Activated T-helper 1 cell treated with anti-CD3 and anti-CD28 coated beads, Interleukin-2, amount 50 U/mL, for 16 hours (primary cell): ENCODE results near the gene GLRX3.

Experiments
- DNase-seq, 2 donors: peaks; one replicate each; pipeline ENCODE4 v3.0.0-alpha.2; 2020; ENCODE audit warnings: low read depth in 1 of 2, low spot score in 1 of 2

The GLRX3 gene

DNA sequence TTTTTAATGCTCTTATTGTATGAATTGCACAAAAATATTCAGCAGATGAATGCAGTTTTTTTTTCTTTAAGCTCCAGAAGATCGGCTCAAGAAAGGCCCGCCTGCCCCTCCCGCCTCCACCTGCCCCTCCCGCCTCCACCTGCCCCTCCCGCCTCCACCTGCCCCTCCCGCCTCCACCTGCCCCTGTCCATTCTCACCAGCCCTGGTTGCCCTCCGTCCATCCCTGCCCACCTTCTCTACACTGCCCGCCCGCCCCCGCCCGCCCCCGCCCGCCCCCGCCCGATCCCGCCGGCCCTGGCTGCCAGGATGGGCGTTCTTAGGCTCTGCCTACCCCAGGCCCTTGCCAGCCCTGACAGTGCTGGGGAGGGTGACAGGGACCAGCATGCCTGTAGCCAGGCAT lies 67.4 kb downstream of the GLRX3 start:
- no peak for DNase-seq

DNA sequence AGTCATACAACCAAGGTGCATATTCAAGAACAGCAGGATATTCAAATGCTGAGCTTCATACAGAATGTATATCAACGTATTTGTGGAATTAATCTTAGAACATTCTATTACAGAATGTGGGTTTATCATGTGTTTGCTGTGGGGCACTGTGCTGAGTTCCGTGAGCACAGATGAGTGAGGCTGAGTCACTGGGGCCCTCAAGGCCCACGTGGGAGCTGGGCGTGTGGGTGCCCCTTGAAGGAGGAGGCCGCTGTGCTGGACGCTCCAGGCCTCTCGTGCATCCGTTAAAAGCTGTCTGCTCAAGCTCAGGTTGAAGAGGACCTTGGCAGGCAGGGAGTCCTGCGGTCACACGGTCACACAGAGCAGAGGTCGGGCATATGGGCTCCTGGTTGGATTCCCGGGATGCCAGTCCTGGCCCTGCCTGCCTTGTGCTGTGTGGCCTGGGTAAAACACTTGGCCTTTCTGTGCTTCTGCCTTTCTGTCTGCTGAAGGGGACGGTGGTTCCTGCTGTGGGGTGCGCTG lies 70.1 kb downstream of the GLRX3 start:
- DNase-seq, result no peak

DNA sequence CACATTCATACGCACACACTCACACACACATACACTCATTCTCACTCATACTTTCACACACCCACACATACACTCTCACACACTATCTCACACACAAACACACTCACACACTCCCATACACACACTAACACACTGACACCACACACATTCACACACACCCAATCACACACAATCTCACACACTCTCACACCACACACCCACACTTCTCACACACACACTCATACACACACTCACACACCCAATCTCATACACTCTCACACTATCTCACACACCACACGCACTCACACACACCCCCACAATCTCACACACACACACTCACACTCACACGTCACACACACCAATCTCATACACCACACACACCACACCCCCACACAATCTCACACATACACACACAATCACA lies 71.0 kb downstream of the GLRX3 start:
- DNase-seq, result no peak

DNA sequence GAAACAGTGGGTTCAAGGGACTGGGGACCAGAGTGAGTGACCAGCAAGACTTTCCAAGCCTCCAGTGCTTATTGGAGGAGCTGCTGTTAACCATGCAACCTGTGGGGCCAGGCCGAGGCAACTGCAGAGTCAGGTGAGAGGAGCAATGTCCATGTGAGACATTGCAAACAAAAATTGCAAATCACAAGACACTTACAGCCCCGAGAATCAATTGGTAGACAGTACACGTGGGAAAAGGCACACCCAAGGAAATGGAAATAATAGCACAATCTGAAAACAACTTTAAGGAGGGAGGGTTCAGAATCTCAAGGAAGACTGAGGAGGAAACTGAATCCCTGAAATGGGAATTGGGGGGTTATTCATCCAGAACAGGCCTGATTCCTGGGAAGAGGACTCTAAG lies 72.6 kb downstream of the GLRX3 start:
- no peak for DNase-seq

DNA sequence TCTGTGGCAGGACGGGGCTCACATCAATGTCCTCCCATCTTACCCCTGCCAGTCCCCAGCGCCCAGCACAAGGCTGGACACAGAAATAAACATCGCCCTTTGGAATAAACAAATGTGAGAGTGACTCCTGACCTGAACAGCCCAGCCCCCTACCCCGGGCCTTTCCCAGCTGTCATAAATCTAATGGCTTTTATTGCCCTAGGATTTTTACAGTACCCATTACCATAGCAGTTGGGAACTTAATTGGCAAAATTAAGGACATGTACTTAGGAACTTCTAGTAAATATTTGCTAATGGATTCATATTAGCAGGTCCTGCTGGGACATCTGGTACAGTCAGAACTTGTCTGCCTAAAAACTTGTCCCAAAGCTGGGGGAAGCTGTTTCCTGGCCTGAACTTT lies 76.6 kb downstream of the GLRX3 start:
- no peak for DNase-seq

DNA sequence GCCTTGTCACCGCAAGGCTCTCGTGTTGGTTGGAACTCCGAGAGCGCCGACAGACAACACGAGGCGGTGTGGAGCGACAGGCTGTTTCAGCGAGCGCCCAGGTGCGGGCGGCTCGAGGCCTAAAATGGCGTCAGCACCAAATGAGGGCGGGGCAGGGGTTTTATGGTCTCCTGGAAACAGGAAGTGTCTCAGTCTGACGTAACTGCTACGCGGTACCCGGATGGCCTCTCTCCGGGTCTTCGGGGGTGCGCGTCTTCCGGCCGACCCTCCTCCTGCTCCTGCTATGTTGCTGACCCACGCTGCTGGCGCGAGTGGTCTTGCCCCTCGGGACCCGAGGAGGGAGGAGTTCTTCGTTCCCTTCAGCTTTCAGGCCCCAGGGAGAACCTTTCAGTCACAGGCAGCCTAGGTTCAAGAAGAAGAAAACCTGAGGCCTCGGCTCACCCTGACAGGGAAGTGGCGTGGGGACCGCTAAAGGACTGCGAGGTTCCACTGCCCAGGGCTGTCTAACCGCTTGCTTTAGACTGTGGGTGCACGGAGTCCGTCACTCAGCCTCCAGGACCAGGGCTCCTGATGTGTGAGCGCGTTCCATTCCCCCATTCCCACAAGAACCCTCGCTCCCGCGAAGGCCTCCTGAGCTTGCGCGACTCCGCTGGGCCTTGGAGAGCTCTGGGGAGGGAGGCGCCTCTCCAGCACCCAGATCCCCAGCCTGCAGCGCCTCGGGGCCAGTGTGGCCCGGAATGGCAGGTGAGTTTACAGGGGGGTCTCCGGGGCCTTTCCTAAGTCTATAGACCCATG lies 77.3 kb downstream of the GLRX3 start:
- no peak for DNase-seq

DNA sequence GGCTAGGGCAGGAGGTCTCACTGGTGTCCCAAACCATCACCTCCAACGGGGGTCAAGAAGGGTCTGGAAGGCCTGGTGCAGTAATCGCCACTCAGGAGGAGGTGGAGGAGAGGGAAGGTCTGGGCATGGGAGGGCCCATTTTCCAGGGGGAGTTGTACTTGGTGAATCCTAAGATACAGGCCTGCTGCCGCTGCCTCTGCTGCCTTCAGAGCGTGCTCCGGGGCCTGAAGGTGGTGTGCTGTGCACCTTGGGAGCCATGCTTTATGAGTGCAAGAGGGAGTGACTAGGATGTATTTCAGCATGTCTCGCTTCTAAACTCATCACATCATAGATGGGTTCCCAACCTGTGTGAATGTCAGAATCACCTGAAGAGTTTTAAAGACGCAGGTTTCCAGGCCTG lies 78.2 kb downstream of the GLRX3 start:
- DNase-seq, result no peak

DNA sequence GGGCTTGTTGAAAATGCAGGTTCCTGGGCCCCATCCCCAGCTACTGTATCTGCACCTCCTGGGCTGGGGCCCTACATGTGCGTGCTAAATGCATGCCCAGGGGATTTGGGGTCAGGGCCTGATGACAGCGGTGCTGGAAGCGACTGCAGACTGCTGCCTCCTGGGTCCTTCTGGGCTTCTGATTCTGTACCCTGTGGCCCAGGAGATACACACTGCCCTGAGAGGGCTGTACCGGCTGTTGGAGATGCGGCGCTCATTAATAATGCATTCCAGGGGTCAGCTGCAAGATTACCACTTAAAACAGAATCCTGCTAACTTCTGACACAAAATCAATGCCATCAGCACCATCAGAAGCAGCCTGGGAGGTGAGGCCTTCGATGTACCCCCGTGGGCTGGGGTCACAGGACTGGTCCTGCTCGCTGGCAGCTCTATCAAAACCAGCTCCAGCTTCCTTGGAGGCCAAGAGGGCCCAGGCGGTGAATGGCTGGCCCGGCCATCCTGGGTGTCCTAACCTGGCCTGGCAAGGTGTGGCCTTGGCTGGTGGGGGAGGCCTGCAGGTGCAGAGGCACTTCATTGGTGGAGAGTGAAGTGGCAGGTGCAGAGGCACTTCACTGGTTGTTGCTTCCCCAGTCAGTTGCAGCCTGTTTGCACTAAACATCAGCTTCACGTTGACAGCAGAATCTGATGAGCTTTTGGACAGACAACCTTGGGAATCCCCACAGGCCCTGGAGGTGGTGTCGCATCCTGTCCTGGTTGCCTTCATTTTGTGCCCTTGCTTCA lies 79.2 kb downstream of the GLRX3 start:
- no peak for DNase-seq

DNA sequence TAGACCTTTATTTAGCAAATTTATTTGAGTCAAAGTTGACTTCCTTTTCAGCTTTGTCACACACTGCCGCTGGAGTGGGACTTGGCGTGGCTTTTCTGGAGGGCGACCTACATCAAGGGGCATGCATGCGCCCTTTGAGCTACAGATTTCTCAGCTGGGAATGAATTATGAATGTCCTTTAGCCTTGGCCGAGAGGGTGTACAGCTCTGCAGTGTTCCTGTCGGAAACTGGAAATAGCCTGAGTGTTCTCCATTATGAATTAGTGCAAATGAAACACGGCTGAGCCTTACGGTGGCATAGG lies 79.7 kb downstream of the GLRX3 start:
- DNase-seq, result no peak

DNA sequence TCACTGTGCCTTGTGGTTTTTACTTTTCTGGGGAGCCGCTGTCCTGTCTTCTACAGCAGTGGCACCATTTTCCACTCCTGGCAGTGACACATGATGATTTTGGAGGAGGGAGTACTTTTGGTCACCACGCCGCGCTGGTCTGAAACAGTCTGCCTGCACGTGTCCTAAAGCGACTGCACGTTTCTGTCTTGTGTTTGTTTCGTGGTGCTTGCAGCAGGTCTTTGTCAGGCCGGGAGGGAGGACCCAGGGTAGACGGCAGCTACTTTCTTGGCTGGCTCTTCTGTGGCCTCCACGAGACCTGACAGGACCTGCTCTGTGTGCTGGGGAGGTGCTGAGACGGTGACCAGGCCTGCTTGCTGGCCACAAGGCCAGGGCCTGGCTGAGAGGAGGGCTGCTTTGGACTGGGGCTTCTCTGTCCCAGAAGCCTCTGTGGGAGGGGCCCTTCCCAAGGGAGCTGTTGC lies 82.0 kb downstream of the GLRX3 start:
- no peak for DNase-seq

DNA sequence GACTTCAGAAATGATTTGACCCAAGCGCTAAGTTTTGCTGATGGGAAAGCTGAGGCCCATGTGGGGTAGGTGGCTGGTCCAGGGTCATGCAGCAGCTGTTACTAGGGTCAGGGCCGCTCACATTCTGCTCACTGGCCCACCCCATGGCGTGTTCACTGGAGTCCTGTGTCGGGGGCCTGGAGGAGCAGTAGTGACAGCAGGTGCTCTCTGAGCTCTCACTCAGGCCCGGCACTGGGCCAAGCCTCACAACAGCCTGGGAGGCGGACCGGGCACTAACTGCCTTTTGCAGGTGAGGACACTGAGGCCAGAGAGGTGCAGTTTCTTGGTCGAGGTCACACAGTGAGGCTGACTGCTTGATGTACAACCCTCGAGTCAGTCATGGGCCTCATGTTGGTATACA lies 82.7 kb downstream of the GLRX3 start:
- no peak for DNase-seq

DNA sequence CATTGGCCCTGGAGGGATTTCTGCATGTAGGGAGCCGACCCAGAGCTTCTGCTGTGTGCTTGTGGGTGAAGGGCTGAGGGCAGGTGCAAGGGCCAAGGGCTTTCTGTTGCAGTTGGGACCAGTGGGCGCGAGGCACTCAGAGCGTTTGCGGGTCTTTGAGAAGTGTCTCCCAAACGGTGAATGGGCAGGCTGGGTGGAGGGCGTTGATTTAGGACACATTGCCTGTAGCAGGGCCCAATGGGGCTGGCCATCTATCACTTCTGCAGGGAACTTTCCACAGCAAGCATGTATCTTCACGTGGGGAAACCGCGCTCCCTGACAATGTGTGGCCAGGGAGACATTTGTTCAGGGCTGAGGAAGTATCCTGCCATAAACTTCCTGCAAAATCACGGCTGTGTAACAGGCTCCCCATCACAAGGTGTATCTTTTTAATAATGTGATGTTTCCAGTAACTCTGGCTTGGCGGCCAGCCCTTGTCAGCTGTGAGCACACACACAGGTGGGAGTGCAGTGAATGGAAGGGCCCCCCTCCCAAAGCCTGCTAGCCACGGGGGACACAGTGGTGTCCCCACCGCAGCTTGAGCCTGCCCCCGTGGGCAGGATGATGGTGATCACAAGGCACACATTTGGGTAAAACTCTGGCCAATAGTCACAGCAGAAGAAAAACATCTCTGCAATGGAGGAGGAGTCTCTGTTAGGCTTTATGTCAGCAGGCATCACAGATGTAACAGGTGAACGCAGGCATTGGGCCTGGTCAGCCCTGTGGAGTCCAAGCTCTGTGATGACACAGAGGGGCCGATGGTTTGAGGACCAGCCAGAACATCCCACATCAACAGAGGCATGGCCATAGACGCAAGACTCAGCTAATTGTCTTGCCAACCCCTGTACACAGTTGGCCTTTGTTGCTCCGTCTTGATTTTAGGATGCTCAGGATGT lies 84.3 kb downstream of the GLRX3 start:
- no peak for DNase-seq

DNA sequence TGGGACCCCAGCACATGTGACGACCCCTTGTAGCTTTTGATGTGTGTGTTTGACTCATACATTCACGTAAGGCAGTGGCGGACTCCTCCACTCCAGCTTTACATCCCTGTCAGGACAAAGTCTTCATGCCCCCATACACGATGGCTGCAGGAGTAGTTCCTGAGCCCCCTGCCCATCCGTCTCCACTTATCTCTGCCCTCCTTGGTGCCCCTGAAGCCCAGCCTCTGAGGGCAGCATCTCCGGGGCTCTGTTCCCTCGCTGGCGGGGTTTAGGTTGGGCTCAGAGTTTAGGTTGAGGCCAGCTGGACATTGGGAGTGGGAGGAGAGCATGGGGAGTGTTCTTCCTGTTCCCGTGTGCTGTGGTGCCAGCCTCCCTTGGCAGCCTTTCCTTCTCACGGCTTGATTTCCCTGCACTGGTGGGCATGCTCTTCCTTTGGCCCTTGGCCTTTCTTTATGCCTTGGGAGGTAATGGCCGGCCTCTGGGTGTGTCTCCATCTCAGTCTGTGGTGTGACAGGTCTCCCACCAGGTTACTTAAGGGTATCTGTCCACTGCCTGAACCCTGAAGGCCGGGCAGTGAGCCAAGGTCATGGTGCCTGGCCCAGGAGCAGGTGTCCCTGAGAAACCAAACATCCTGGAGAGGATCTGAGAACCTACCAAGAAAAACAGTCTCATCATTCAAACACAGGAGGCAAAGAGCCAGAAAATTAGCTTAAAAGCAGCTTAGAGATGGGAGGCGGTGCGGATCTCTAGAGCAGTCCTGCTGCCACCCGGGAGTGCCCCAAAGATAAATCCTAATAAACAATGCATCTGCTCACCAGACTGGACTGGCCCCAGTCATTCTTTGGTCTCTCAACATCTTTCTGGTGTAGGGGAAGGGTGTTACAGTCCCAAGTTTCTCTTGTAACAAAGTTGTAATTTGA lies 85.5 kb downstream of the GLRX3 start:
- no peak for DNase-seq

DNA sequence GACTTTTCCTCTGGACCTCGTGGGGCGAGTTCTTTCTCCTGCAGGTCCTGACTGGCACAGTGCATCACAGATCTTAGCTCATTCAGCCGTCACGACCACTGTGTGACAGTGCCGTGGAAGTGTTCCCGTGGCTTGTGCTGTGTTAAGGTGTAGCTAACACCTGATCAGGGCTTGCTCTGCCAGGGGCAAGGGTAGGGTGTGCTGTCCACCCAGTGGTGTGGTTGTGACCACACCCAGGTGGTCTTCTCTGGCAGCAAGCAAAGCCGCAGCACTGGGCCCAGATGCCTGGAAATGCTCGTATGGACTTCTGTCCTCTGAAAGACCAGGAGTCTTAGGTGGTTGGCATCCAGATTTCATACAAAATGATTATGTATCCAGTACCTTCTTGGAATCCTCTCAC lies 86.2 kb downstream of the GLRX3 start:
- no peak for DNase-seq

DNA sequence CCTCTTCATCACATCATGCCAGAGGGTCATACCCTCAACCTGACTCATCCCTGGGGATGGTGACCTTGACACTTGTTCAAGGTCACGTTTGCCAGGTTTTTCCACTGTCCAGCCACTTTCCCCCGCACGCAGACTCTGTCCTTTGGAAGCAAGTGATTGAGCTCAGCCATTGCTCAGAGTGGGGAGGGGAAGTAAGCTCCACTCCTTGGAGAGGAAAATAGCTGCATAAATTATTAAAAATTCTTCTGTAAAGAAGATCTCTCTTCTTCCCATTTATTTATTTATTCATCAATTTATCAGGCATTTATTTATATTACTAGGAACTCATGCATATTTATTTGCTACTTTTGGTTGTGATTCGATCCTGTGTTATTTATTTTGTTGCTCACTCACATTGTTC lies 88.0 kb downstream of the GLRX3 start:
- no peak for DNase-seq

DNA sequence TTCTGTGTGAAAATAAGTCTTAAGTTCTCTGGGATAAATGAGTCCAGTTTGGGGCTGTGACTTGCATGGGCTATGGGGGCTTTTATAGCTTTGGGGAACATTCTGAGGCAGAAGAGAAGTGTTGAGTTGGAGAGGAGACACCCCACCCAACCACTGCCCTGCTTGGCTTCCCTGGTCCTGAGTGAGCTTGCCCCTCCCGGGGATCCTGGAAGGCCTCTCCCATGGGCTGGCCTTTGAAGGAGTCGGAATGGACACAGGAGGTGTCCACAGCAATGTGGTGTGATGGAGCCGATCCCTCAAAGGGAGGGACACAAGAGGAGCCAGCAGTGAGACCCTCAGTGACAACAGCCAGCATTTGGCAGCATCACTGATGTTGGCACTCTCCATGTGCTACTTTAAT lies 89.8 kb downstream of the GLRX3 start:
- no peak for DNase-seq

DNA sequence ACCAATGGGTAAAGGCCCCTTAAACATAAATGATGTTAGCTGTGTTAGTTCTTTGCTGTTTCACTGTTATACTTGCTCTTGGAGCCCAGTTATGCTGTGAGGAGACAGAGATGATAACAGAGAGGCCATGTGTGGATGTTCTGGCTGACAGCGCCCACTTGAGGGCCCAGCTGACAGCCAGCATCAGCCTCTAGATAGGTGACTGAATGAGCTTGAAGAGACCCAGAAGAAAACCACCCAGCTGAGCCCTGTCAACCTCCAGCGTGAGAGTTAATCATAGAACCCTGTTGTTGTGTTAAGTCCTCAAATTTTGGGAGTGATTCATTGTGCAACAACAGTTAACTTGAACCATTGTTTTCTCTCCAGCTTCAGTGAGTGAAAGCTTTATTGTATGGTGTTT lies 91.7 kb downstream of the GLRX3 start:
- DNase-seq, result no peak
